GM21737 (cell line): ENCODE measurements around the gene FADS3.

Experiments used
- ATAC-seq: cut with Tn5 transposase; IDR thresholded peaks from one replicate; pipeline ENCODE4 v1.9.1; 2021; ENCODE audit warnings: mild to moderate bottlenecking, moderate library complexity; ENCODE audit not compliant: unreplicated experiment

Gene FADS3

DNA sequence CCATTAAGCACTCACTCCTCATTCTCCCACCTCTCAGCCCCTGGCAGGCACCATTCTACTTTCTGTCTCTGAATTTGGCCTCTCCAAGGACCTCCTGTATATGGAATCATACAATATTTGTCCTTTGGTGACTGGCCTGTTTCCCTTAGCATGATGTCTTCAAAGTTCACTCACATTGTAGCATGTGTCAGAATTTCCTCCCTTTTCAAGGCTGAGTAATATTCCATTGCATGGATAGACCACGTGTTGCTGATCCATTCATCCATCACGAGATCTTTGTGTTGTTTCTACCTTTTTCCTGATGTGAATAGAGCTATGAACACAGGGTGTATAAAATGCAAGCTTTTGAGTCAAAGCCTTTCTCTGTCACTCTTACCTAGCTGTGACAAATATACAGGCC is 51.6 kb downstream of the FADS3 start:
- no peak for ATAC-seq

DNA sequence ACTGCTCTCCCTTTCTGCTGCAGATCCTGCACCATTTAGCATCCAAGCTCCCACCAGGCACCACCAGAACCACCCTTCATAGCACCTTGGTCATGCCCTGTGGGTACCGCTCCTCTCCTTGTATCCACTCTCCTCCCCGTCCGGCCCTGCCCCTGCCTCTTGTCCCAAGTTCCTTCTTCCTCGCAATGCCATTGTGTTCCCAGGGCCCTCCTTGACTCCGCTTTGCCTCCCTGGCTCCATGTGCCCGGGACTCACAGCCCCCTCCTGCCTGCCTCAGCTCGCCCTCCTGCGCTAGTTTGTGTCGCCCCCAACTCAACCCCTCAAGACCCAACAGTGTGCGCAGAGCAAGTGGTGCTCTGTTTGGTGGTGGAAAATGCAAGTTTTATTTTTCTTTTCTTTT is 52.4 kb downstream of the FADS3 start:
- no peak for ATAC-seq

DNA sequence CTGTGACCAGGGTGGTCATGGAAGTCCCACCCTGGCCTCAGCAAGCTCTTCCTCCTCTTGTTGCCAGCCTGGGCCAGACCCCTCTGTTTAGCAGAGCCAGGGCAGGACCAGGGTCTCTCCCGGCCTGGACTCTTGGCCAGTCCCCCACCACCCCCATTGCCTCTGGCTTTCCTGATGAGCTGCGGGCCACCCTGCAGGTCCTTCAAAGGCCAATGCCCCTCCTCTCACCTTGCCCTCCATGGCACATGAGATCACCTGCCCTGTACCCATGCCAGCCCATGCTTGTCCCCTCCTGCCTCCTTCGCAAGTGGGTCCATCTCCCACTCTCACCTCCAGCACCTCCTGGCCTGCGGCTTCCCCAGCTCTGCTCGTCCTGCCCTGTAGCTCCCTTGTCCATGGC is 52.8 kb downstream of the FADS3 start:
- no peak for ATAC-seq

DNA sequence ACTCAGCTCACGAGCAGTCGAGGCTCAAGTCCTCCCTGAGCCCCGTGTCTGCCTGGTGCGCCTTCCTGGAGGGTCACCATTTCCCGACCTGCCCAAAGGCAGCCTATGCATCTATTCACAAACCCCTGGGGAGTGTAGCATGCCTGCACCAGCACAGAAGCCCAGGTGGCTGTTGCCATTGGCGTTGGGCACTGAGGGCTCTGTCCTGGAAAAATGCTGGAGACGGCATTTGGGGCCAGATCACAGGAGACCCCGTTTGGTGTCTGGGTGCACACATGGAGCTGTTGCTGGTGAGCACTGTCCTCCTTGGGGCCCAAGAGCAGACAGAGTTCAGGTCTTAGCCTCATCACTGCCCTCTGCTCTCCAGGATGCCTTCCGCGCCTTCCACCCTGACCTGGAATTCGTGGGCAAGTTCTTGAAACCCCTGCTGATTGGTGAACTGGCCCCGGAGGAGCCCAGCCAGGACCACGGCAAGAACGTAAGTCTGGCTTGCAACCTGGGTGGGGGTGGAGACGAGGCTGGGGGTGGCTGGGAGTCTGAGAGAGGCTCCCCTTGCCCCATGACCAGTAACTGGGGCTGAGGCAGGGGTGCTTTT is 53.8 kb downstream of the FADS3 start:
- ATAC-seq, result no peak

DNA sequence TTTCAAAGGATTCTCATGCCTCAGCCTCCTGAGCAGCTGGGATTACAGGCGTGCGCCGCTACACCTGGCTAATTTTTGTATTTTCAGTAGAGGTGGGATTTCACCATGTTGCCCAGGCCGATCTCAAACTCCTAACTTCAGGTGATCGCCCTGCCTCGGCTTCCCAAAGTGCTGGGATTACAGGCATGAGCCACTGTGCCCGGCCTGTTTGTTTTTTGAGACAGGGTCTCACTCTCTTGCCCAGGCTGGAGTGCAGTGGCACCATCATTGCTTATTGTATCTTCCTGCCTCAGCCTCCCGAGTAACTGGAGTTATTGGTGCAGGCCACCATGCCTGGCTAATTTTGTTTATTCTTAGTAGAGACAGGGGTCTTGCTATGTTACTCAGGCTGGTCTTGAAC is 55.2 kb downstream of the FADS3 start:
- ATAC-seq, result no peak

DNA sequence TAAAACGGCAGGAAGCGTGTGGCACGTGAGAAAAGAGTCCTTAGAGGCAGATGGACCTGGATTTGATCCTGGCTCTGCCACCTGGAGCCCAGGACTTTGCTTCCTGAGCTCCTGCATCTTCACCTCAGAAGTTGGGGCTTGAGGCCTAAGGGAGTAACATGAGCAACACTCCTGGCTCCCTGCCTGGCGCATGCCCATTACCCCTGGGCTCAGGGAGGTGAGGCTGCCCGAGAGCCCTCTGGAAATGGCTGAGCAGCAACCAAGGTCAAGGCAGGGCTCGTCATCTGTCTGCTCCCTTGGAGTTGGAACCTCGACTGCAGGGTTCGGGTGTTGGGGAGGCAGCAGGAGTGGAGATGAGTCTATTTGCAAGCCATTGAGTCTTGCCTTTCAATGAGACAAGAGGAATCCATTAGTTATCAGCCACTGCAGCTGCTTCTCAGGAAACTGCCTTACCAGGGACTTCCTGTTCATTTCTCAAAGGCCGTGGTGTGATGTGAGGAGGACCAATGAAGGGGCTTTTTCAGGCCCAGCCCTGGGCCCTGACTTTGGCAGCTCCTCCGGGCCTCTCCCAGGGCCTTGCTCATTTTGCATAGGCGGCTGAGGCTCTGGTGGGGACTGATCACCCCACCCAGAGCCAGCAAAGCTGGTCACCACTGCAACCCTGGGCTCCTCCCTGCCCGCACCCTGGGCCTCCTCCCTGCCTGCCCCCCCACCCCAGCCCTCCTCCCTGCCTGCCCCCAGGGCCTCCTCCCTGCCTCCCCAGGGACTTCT is 56.9 kb downstream of the FADS3 start:
- ATAC-seq, result peak; percentile 84

DNA sequence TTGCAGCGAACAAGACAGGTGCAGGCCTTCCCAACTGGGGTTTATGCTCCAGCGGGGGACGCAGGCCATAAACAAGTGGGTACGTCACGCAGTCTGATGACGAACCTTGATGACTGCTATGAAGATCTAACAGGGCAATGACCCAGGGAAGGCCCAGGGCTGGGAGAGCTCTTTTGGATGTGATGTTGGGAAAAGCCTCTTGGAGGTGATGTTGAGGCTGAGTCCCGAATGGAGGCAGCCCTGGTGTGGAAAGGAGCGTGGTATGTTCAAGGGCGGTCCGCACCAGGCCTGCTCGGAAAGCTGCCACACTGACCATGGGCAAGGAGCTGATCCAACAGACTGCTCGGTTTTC is 57.4 kb downstream of the FADS3 start:
- no peak for ATAC-seq

DNA sequence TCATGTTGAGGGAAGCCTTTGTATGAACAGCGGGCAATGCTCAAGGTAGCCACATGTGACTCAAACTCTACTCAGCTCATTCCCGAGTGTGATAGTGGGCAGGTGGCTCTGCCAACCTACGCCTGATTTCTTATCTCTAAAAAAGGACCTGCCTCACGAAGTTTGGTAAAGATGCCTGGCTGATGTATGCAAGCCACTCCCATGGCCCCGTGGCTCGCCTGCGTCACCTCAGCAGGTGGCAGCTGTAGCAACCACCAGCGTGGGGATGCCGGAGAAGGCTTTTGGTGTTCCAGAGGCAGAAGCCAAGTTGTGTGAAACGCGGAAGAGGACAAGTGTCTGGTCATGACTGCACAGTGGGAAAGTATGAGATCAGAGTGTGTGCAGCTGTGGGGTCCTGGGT is 57.9 kb downstream of the FADS3 start:
- ATAC-seq, result no peak

DNA sequence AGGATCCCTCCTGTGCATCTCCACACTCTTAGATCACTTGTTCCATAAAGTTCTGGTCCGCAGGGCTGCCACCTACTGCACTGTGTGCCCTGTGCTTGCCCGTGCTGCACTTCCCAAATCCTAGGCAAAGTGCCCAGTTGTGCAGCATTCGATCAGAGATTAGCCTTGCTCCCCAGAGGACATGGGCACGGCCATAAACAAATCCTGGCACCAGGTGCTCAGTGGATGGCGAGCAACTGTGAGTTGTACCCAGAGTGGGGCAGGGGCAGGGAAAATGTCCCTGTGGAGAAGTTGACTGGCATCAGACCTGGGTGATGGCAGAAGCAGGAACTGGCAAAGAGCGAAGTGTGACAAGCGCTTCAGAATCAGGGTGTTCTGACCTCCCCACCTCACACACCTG is 58.6 kb downstream of the FADS3 start:
- no peak for ATAC-seq

DNA sequence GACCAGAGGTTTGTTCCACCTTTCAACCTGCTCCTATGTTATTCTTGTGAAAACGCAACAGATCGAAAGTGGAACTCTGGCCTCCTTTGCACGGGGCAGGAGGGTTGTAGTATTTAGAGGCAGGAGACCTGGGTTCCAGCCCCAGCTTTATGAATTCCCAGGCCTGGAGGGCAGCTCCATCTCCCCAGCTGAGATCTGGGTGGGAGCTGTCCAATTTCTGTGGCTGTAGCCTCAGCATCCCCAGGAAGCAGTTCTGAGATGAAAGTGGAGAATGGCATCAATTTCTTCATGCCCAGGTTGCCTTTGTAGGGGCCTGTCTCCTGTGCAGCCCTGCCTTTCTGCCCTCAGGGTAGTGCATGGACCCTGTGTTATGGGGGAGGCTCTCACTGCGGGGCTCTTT is 59.1 kb downstream of the FADS3 start:
- ATAC-seq, result no peak

DNA sequence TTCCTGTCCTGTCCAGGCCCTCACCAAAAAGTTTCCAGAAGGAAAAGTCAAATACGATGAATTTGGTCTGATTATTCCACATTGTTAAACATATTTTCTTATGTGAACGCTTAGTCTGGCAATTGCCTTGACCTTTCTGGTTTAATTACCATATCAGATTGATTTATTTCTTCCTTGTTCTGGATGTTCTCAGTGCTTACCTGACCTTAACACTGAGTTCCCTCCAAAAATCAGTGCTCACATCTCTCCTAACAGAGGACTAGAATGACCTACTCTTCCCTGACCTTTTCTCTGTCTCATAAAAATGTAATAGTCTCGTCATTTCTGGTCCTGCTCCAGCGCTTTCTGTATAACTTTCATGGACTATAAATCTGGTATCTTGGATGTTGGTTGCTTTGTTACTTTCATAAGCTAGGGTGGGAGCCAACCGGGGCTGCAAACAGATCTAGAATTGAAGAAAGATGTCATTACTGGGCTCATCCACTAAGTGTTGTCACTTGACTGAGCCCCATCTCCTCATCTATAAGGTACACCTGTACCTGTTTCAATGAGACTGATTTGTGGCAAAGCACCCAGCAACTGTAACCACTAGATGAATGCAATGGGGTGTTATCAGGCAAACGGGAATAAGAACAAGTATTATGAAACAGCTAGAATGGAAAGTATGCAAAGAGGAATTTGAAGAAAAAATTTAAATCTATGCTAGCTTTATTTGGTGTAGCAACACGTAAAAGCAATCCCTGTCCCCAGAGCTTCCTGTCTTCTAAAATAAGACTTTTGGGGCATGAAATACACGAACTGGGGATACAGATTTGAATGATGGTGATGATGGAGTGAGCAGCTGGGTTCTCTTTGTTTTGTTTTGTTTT is 60.9 kb downstream of the FADS3 start:
- ATAC-seq, result no peak

DNA sequence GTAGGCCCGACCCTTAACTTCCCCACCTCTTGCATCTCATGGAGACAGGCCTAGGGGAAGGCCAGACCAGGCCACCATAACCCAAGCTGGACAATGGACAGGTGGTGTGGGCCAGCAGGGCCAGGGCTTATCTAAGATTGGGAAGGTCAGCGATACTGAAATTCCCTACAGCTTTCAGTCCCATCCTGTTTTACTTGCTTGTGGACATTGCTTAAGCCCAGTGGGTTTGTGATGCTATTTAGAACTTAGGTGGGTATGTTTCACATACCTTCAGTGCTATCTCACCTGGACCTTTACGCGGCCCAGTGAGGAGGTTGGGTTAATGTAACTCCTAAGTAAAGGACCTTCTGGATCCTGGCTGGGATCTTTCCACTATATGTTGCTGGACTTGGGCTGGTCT is 61.5 kb downstream of the FADS3 start:
- ATAC-seq, result no peak

DNA sequence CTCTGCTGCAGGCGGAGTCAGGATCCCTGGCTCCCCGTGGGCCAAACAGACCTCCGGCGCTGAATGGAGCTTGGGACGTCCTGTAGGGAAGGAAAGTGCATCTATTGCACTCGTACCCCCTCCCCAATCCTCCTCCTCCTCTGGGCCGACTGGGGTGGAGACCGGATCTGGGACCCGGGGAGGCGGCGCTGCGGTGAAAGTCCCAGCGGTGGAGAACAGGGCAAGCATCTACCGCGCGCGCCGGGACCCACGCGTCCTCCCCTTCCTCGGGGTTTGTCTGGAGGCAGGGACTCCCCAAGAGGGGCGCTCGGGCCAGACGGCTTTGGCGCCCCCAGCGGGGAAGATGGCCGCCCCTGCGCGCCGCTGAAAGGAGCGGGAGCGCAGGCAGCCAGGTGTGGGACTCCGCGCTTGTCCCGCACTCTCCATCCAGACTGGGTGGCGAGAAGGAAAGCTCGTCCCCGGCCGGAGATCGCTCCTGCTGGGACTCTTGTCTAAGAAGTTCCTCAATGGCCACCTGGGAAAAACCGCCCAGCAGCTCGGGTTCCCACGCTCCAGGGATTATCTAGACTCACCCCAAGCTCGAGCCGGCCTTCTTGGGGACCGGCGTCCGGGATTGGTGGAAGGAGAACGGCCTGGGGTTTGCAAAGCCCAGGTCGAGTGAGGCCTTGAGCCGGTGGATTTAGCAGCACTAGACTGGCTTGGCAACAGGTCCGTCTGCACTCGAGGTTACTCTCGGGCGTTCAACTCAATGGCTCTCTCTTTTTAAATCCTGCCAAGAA is 62.5 kb downstream of the FADS3 start:
- peak; percentile 29 for ATAC-seq

DNA sequence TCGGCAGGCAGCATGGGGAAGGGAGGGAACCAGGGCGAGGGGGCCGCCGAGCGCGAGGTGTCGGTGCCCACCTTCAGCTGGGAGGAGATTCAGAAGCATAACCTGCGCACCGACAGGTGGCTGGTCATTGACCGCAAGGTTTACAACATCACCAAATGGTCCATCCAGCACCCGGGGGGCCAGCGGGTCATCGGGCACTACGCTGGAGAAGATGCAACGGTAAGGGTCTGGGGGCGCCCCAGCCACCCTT is 63.0 kb downstream of the FADS3 start:
- ATAC-seq, result no peak

DNA sequence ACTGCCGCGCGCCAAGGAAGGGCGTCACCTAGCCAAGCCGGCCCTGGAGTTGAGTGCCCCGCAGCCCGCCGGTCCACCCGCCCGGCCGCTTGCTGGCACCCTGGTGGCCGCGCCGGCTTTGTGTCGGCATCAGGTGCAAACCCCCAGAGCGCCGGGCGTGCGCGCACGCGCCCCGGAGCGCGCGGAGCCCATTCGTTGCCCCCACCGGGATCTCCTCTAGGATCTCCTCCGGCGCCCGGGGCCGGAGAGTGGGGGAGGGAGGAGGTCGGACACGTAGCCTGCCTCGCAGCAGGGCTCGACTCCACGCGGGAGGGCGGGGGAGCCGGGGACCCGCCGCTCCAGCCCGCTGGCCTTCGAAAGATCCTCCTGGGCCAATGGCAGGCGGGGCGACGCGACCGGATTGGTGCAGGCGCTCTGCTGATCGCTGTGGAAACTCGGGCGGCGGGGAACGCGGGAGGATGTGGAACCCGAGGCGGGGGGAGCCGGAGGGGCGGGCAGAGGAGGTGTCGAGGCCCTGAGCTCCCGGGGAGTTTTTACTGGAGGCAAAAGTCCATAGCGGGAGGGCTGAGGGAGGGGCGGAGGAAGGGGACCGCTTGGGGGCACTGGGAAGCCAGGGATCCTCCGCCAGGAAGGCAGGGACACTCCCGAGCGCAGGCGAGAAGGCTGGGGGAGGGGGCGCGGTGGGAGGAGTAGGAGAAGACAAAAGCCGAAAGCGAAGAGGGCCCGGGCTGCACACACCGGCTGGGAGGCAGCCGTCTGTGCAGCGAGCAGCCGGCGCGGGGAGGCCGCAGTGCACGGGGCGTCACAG is 63.6 kb downstream of the FADS3 start, which contains the start of gene FADS2:
Gene FADS2 (plus strand): TSS at position 730 of the 808 bp plus-strand sequence. CDS start 91 bp downstream, outside the sequence.
- ATAC-seq, result peak; percentile 65

DNA sequence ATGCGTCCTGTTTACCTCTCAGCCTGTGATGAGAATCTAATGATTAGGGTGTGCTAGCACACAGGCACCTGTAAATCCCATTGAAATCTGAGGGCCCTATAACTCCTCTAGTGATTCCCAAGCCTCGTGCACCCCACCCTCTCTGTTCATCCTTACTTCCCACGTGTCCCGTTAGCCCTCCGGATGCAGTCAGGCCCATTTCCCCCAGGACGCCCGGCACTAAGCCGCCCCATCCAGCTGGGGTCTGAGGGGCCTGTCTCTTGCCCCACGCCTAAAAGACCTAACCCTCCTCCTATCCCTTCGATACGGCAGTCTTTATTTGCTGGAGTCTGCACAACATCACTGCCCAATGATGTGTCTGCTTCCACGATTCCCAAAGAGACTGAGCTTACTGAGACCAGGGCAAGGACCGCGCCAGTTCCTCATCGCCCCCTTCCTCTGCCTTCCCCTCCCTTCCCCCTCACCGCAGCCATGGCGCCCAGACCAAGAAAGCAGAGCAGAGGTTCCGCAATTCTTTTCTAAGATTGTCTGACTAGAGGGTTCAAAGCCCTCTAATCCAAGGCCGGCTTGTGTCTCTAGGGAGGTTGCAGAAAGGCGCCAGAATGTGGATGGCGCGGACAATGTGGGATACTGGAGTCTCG is 64.3 kb downstream of the FADS3 start:
- ATAC-seq, result no peak
